ENCODE measurements around the gene TPCN2. TPM values are rescaled to one million over a fixed set of nuclear protein-coding genes. Genes with fewer than 3 reads are reported as not detected.
A peak's percentile ranks its signal among the peaks of the same experiment; 100 is the strongest.

TPCN2 gene
- total and polyA plus RNA-seq, 11 donors: 4.1 to 17.6 (median 7.5) TPM

DNA sequence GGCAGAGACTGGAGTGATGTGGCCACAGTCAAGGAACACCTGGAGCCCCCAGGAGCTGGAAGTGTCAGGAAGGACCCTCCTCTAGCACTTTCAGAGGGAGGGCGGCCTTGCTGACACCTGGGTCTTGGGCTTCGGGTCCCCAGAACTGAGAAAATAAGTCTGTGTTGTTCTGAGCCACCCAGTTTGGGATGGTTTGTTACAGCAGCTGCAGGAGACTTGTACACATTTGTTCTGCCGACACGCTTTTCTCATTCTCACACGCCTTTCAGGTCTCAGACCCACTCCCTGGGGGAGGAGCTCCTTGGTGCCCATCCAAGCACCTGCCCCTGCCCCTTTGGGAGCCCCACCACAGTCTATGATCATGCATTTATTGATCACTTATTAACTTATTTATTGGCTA, 59.8 kb downstream of the TPCN2 start:
- WGBS, 4 donors: 79 to 96% (median 95%) methylated on average over 5 of the region's 5 CpGs
- ATAC-seq (no peak), DNase-seq (peak in 2 of 5 donors; percentile 7 to 11)
- H3K4me3 ChIP-seq: no peak overlapping the region
- peaks cover 0 to 16% (median 8%) of the 10 kb centered on the region in 12 donors for H3K4me1 ChIP-seq
- no peak for TF ChIP-seq CTCF (IDR thresholded peaks at IDR 0.05)
- no peak for TF ChIP-seq POLR2A (IDR thresholded peaks at IDR 0.05)
- no peaks in the 10 kb centered on the region for H3K9me3 ChIP-seq
- intact Hi-C loops (cut with DNase I): loop anchor here in 2 of 10 donors (10.0 kb wide), 1 partner anchor 186 kb away; the partner anchor contains the start of gene MYEOV (in 2 of the 2)
- no peaks in the 10 kb centered on the region for H3K27me3 ChIP-seq
- no peaks in the 10 kb centered on the region for H3K36me3 ChIP-seq
- no peak overlapping the region for H3K27ac ChIP-seq

GRCh38 chr11:69109101-69109500, 60.4 kb downstream of the TPCN2 start:
- Histone ChIP-seq H3K4me3 (no peak overlapping the region), H3K9me3 (no peaks in the 10 kb centered on the region), H3K27ac (no peak overlapping the region), H3K4me1 (peaks cover 0 to 16% (median 8%) of the 10 kb centered on the region in 12 donors), H3K27me3 (no peaks in the 10 kb centered on the region), H3K36me3 (no peaks in the 10 kb centered on the region)
- ATAC-seq (no peak), DNase-seq (peak in 2 of 5 donors; percentile 4 to 14)
- no peak for TF ChIP-seq POLR2A (IDR thresholded peaks at IDR 0.05)
- TF ChIP-seq CTCF (IDR thresholded peaks at IDR 0.05): no peak
- intact Hi-C loops (cut with DNase I): loop anchor here in 2 of 10 donors (10.0 kb wide), 1 partner anchor 186 kb away; the partner anchor contains the start of gene MYEOV (in 2 of the 2)
- WGBS, 4 donors: 88 to 96% (median 94%) methylated on average over 2 of the region's 2 CpGs

GRCh38 chr11:69110451-69110850, 61.7 kb downstream of the TPCN2 start:
- WGBS, 4 donors: 89 to 97% (median 95%) methylated on average over 6 of the region's 6 CpGs
- DNase-seq (no peak), ATAC-seq (no peak)
- Histone ChIP-seq H3K9me3 (no peaks in the 10 kb centered on the region), H3K36me3 (no peaks in the 10 kb centered on the region), H3K27me3 (no peaks in the 10 kb centered on the region), H3K27ac (no peak overlapping the region), H3K4me3 (no peak overlapping the region), H3K4me1 (peaks cover 0 to 24% (median 12%) of the 10 kb centered on the region in 12 donors)
- intact Hi-C loops (cut with DNase I): no loop called here
- TF ChIP-seq POLR2A (IDR thresholded peaks at IDR 0.05) (no peak), CTCF (IDR thresholded peaks at IDR 0.05) (no peak)

- no peak for ATAC-seq
- TF ChIP-seq CTCF (IDR thresholded peaks at IDR 0.05) (no peak), POLR2A (IDR thresholded peaks at IDR 0.05) (no peak)
- DNase-seq: peak in 2 of 5 donors; percentile 7 to 24
- 87 to 90% (median 89%) methylated on average over 20 of the region's 20 CpGs for WGBS, 4 donors
- Histone ChIP-seq H3K9me3 (no peaks in the 10 kb centered on the region), H3K27ac (no peak overlapping the region), H3K36me3 (no peaks in the 10 kb centered on the region), H3K27me3 (no peaks in the 10 kb centered on the region), H3K4me1 (peaks cover 0 to 19% (median 8%) of the 10 kb centered on the region in 12 donors), H3K4me3 (no peak overlapping the region)
- intact Hi-C loops (cut with DNase I): no loop called here
Measured at GRCh38 chr11:69111624-69112542, 63.2 kb downstream of the TPCN2 start.

Measured in heart left ventricle (tissue), 16 donors.